ENCODE measurements around the gene TRIM63.

DNA sequence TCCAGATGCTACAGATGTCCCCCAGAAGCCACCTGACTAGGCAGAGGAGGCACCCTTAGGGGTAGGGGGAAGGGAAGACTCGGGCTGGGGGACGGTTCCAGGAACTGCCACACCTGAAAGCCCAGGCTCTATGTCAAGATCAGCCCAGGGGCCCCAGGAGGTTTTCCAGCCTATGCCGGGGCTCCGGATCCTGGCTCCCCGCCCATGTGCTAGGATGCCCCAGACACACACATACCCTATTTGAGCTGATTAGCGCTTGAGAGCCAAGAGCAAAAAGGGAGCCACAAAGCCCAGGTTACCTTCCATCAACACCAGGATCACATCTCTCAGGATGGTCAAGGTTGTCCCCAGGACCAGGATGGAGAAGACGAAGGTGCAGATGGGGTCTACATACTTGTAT, 26.0 kb downstream of the TRIM63 start:
- TF ChIP-seq, protein P1, sequence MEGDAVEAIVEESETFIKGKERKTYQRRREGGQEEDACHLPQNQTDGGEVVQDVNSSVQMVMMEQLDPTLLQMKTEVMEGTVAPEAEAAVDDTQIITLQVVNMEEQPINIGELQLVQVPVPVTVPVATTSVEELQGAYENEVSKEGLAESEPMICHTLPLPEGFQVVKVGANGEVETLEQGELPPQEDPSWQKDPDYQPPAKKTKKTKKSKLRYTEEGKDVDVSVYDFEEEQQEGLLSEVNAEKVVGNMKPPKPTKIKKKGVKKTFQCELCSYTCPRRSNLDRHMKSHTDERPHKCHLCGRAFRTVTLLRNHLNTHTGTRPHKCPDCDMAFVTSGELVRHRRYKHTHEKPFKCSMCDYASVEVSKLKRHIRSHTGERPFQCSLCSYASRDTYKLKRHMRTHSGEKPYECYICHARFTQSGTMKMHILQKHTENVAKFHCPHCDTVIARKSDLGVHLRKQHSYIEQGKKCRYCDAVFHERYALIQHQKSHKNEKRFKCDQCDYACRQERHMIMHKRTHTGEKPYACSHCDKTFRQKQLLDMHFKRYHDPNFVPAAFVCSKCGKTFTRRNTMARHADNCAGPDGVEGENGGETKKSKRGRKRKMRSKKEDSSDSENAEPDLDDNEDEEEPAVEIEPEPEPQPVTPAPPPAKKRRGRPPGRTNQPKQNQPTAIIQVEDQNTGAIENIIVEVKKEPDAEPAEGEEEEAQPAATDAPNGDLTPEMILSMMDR (conservative IDR thresholded peaks at IDR 0.05; ENCODE audit: low read depth, low read length) = no peak
- no peak for TF ChIP-seq EZH2phosphoT487 (IDR thresholded peaks at IDR 0.05; ENCODE audit: borderline replicate concordance, low read length)

Data from PC-3 (cell line).